Nasal cavity respiratory epithelium epithelial cell of viscerocranial mucosa (primary cell): ENCODE data around the gene CREBBP. TPM values are rescaled to one million over a fixed set of nuclear protein-coding genes. Genes with fewer than 3 reads are reported as not detected.

Experiments
- total RNA-seq: library from RNA; depleted of rRNA; stranded (reverse); fragments of >200 nt; gene quantifications from 2 replicates; pipeline ENCODE4 v1.2.3, GENCODE V29; 2014

Gene CREBBP
- total RNA-seq, result 12.3 and 33.5 TPM in 2 replicates

GRCh38 chr16:3880623-3881498, at the start of gene CREBBP:
TSS of gene CREBBP (minus strand) at chr16:3880713. CDS start at chr16:3879916, 797 bp downstream.

GRCh38 chr16:3717235-3718018, 163.1 kb downstream of the CREBBP start, which contains the start of gene TRAP1:
TSS of gene TRAP1 (minus strand) at chr16:3717524. CDS start at chr16:3717508, 16 bp downstream.

Other genes with a start within 250 kb of the CREBBP start
- 6.8 and 19.4 TPM in 2 replicates for gene DNASE1, start 226.0 kb downstream of the CREBBP start, total RNA-seq
- gene TRAP1, start 163.2 kb downstream of the CREBBP start, total RNA-seq, result 121 and 143 TPM in 2 replicates
- gene ADCY9, start 235.7 kb upstream of the CREBBP start, total RNA-seq, result 21.9 and 33.5 TPM in 2 replicates